Inferior parietal cortex (tissue), 1 donor: ENCODE results near the gene OCA2.
"Not testable (repeated sequence)": the region's sequence is repeated elsewhere in the genome, so short reads cannot be mapped to it uniquely, and the experiment has no call there.

Source experiments
- DNase-seq: peaks from one replicate; pipeline ENCODE4 v3.0.0-alpha.2; 2016; ENCODE audit errors: extremely low spot score

OCA2 gene

DNA sequence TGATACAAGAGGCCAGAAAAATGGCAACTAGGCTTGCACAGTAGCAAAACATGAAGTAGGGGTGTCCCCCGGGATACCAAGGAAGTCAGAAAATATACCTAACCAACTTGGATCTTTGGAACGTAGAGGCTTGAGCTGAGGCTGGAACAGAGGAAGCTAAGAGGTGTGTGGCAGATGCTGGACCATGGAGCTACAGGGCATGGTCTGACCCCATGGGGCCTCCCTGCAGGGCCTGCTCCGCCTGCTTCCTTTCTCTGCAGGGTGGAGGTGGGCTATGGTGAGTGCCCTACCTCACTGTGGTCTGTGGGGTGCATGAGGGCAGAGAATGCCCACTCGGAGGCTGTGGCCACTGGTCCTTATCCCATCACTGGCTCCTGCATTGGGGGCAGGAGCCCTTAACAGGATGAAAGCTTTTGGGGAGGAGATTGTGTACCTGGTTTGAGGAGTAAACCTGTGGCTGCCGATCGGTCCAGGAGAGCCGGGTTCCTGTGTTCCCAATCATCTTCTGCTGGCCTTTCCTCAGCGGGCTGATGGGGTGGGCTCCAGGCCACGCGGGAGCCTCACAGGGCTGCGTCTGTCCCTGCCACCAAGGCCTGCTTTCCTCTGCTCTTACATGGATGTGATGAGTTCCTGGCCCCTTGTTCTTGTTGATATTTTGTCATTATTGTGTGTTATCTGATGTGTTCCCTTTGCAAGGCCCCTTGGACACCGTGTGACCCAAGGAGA is 96.8 kb downstream of the OCA2 start:
- no peak for DNase-seq

- DNase-seq, result no peak
Measured at GRCh38 chr15:28001641-28002040, 97.5 kb downstream of the OCA2 start.

GRCh38 chr15:27993996-27994780 is 104.9 kb downstream of the OCA2 start:
- DNase-seq, result no peak

DNA sequence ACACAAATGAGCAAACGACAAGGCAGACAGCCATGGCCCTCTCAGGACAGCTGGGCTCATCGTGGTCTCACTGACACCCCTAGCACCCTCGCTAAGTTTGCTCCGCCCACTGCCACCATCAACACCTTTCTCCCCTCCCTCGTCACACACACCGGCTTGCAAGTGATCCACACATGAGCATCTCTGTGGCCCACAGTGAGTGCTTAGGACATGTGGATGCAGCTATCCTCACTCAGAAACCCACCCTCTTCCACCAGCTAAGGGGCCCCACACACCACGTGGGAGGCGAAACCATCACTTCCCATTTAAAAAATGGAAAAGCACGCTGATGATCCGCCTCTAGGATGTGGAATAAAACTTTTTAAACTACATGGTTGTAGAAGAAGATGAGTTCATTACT is 105.6 kb downstream of the OCA2 start:
- DNase-seq, result no peak

DNA sequence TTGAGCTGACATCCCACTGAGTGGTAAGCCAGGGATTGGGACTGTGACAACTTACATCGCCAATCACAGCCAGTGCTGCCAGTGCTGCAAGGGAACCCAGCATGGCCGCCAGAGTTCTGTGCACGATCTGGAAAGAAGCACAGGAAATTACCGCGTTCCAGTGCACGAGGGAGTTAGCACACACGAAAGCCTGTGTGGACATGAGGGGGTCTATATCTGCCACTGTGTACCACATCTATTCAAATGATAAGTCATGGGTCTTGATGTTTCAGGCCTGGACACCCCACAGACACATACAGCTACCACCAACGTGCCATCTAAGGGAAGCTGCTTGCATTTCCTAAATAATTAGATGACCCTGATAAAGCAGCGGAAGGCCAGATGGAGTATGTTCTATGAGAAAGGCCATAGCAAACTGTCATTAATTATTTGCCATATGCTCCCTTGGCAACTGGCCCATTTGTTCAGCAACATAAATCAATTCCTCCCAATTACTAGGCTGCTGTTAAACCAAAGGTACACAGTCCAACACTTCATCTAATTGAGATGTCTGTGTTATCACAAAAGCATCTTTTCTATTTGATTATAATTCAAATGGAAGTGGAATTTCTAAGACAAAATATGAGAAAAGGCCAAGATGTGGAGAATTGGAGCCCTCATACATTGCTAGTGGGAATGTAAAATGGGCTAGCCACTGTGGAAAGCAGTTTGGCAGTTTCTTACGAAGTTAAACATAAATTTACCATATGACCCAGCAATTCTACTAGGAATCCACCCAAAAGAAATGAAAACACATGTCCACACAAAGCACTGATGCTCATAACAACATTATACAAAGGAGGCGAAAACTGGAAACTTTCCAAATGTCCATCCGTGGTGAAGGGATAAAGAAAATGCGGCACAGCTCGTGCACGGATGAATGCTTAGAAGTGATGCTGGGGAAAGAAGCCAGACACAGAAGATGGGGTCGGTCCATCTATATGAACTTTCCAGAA is 108.3 kb downstream of the OCA2 start:
- DNase-seq, result no peak

DNA sequence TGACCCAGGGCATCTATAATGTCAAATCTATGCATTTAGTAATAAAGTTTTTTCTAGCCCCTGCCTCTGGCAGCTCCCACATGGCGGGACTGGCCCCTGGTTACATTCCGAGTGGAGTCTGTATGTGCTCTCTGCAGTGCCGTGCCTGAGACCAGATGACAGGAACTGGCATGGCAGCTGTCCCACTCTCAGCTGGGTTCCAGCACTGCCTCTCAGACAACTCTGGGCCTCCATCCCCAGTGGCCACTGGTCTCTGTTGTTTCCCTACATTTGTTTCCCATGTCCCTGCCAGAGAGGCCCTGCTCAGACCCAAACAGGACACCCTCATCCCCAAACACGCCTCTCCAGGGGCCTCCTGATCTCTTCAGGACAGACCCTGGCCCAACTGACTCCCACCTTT is 109.3 kb downstream of the OCA2 start:
- DNase-seq, result no peak

DNA sequence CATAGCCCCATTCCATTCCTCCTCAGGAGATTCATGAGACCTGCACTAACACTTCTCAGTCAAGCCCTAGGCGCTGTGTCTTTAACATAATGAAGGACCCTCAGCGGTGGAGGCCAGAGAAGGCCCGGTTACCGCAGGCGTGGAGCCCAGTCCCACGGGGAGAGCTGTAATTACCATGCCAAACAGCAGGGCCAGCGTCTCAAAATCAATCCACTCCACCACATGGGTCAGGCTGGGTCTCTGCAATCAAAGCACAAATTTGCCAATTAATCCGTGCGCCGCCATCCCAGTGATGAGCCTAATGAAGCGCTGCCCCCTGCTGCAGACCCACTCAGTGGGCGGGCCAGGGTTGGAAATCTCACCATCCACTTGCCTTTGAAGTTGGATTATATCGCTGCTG is 109.7 kb downstream of the OCA2 start:
- no peak for DNase-seq

DNA sequence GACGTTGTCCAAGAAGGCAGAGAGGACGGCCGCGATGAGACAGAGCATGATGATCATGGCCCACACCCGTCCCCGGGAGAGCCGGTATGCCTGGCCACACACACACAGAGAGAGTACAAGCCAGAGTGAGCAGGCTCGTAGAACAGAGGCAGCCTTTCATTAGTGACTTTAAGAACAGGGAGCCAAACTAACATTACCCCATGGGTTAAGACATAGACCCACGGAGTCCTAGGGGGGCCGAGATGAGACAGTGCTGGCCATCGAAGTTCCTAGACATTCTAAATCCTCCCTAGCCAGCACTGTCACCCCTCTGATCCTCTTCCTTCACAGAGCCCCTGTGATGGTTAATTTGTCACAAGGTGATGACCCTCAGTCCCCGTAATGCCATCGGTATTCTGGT is 114.0 kb downstream of the OCA2 start:
- no peak for DNase-seq

DNA sequence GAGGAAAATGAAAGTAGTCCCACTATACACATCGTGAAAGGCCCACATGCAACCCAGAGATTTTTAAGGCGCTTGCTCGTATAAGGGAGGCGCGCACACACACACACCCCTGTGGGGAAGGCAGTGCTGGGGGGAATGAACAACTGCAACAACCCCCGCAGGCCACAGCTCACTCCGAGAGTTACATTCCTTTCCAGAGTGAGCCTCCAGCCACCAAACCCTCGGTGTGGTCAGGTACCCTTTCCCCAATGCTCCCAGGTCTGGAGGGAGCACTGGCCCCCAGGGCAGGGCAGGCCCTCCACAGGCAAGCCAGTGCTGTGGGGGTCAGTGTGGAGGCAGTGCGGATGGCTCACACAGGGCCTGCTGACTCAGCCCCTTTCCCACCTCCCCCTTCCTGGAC is 115.6 kb downstream of the OCA2 start:
- no peak for DNase-seq

GRCh38 chr15:27977696-27978095 is 121.4 kb downstream of the OCA2 start:
- no peak for DNase-seq

DNA sequence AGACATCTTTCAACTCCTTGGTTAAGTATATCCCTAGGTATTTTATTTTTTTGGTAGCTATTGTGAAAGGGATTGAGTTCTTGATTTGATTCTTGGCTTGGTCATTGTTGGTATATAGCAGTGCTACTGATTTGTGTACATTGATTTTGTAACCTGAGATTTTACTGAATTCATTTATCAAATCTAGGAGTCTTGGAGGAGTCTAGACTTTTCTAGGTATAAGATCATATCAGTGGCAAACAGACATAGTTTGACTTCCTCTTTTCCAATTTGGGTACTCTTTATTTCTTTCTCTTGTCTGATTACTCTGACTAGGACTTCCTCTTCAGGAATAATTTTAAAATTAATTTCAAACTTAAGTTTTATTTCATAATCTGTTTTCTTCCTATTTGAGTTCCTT is 125.2 kb downstream of the OCA2 start:
- no peak for DNase-seq

DNA sequence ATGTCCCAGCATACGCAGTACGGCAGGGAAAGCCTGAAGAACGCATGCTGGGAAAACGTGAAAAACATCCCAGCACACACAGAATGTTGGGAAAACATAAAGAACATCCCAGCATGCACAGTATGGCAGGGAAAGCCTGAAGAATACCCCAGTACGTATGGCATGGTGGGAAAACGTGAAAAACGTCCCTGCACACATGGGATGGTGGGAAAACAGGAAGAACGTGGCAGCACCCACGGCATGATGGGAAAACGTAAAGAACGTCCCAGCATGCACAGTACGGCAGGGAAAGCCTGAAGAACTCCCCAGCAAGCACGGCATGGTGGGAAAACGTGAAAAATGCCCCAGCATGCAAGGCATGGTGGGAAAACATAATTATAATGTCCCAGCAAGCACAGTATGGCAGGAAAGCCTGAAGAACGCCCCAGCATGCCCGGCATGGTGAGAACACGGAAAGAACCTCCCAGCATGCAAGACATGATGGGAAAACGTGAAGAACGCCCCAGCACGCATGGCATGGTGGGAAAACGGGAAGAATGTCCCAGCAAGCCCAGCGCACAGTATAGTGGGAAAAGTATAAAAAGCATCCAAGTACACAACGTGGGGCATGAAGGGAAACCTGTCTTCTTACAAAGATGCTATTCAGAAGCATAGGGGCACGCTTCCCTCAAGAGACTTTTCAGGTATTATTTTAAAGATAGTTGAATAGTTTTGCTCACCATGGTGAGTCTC is 128.3 kb downstream of the OCA2 start:
- no peak for DNase-seq

GRCh38 chr15:27967541-27967940 is 131.6 kb downstream of the OCA2 start:
- no peak for DNase-seq

GRCh38 chr15:27965546-27965945 is 133.6 kb downstream of the OCA2 start:
- DNase-seq, result no peak

DNA sequence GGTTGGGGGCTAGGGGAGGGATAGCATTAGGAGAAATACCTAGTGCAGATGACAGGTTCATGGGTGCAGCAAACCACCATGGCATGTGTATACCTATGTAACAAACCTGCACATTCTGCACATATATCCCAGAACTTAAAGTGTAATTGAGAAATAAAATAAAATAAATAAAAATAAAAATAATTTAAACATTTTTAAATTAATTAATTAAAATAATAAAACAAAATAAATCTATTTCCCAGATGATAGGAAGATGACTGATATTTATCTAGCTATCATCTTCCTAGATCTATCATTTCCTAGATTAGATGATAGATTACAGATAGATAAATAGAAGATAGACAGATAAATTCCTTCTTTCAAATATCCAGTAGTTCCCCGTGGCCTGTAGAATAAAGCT is 137.3 kb downstream of the OCA2 start:
- DNase-seq, result no peak

GRCh38 chr15:27958911-27959578 is 140.1 kb downstream of the OCA2 start:
- DNase-seq, result peak; percentile 17

GRCh38 chr15:27956285-27956684 is 142.8 kb downstream of the OCA2 start:
- DNase-seq, result no peak

GRCh38 chr15:27955087-27955486 is 144.0 kb downstream of the OCA2 start:
- no peak for DNase-seq

- not testable (repeated sequence) for DNase-seq
Measured at GRCh38 chr15:27952593-27952992, 146.5 kb downstream of the OCA2 start.

DNA sequence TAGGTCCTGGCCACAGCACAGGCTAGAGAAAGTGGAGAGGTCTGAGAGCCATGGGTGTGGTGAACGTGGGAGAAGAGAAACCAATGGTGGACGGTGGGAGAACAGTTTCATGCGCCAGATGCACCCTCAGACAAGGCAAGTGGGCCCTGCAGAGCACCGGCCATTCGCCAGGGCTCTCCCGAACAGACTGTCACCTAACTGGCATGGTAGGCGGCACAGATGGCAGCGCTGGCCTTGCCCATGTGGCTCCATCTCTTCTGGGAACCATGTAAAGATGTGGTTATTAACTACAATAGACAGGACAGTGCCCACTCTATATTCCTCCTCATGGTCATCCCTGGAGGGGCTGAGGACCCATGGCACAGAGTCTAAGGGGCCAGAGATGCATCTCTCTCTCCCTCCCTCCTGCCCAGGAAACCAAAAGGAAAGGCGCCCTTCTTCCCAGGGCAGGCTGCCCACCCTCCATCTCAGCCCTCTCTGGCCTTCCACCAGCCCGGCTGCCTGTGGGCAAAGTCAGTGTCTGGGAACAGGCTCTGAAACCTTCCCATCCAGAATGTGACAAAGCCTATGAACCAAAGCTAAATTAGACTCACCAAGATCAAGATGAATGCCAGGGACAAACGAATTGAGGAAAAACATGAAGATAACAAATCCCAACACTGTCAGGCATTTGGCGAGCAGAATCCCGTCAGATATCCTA is 147.8 kb downstream of the OCA2 start:
- DNase-seq, result no peak
